ENCODE results near the gene FOXD3. TPM values are rescaled to one million over a fixed set of nuclear protein-coding genes. Genes with fewer than 3 reads are reported as not detected.

The FOXD3 gene
- total and polyA plus RNA-seq, 10 donors = 0.09 to 0.51 (median 0.17) TPM; not detected in 5

GRCh38 chr1:63276624-63277023, 45.7 kb upstream of the FOXD3 start:
- Histone ChIP-seq H3K4me1 (no peaks in the 10 kb centered on the region), H3K4me3 (no peak overlapping the region), H3K36me3 (no peaks in the 10 kb centered on the region), H3K27me3 (replicated peaks in 1 of 7) (peaks cover 0 to 17% (median 0%) of the 10 kb centered on the region in 7 donors), H3K27ac (no peak overlapping the region), H3K9me3 (no peaks in the 10 kb centered on the region)
- DNase-seq = no peak
- TF ChIP-seq POLR2A (IDR thresholded peaks at IDR 0.05) (no peak), CTCF (IDR thresholded peaks at IDR 0.05 in 8 of 11, conservative IDR thresholded peaks at IDR 0.05 in 3 of 11) (no peak), POLR2AphosphoS5 (IDR thresholded peaks at IDR 0.05) (no peak)
- 68 to 77% (median 72%) methylated on average over 8 of the region's 8 CpGs for WGBS, 5 donors
- intact Hi-C loops (cut with DNase I; ENCODE audit: low total_unique reads) = no loop called here

GRCh38 chr1:63277195-63278192, 44.9 kb upstream of the FOXD3 start:
- Histone ChIP-seq H3K27ac (no peak overlapping the region), H3K27me3 (replicated peaks in 1 of 7) (peaks cover 0 to 14% (median 0%) of the 10 kb centered on the region in 7 donors), H3K9me3 (no peaks in the 10 kb centered on the region), H3K36me3 (no peaks in the 10 kb centered on the region), H3K4me3 (no peak overlapping the region), H3K4me1 (no peaks in the 10 kb centered on the region)
- no peak for DNase-seq
- intact Hi-C loops (cut with DNase I; ENCODE audit: low total_unique reads) = no loop called here
- TF ChIP-seq POLR2A (IDR thresholded peaks at IDR 0.05) = no peak
- WGBS, 5 donors = 74 to 88% (median 87%) methylated on average over 3 of the region's 3 CpGs

- Histone ChIP-seq H3K4me1 (no peaks in the 10 kb centered on the region), H3K36me3 (no peaks in the 10 kb centered on the region), H3K9me3 (no peaks in the 10 kb centered on the region), H3K27ac (no peak overlapping the region), H3K4me3 (no peak overlapping the region), H3K27me3 (replicated peaks in 1 of 7) (peaks cover 0 to 6% (median 0%) of the 10 kb centered on the region in 7 donors)
- intact Hi-C loops (cut with DNase I; ENCODE audit: low total_unique reads) = no loop called here
- no peak for DNase-seq
- TF ChIP-seq CTCF (IDR thresholded peaks at IDR 0.05 in 8 of 11, conservative IDR thresholded peaks at IDR 0.05 in 3 of 11) = no peak
- WGBS, 5 donors = 55 to 83% (median 74%) methylated on average over 2 of the region's 2 CpGs
Measured at GRCh38 chr1:63281753-63282152, 40.6 kb upstream of the FOXD3 start.

- Histone ChIP-seq H3K4me1 (no peaks in the 10 kb centered on the region), H3K27ac (no peak overlapping the region), H3K4me3 (no peak overlapping the region), H3K9me3 (peaks cover 9 to 40% (median 36%) of the 10 kb centered on the region in 8 donors), H3K36me3 (no peaks in the 10 kb centered on the region), H3K27me3 (replicated peaks in 1 of 7) (peaks cover 0 to 6% (median 0%) of the 10 kb centered on the region in 7 donors)
- intact Hi-C loops (cut with DNase I; ENCODE audit: low total_unique reads) = no loop called here
- TF ChIP-seq POLR2A (IDR thresholded peaks at IDR 0.05) (no peak), POLR2AphosphoS5 (IDR thresholded peaks at IDR 0.05) (no peak), CTCF (IDR thresholded peaks at IDR 0.05 in 8 of 11, conservative IDR thresholded peaks at IDR 0.05 in 3 of 11) (no peak)
- no peak for DNase-seq
Measured at GRCh38 chr1:63289135-63289534, 33.2 kb upstream of the FOXD3 start.
